H1 (cell line): Measurements from ENCODE around the gene PDIA3. TPM values are rescaled to one million over a fixed set of nuclear protein-coding genes. Genes with fewer than 3 reads are reported as not detected.

Source experiments
- BCL11A ChIP-seq, 2 experiments: IDR thresholded peaks; one replicate each; pipeline ENCODE4 v1.6.1; 2011; ENCODE audit warnings: low read depth in 2 of 2, low read length in 2 of 2, mild to moderate bottlenecking in 2 of 2
- CREB1 ChIP-seq: IDR thresholded peaks from 2 replicates; pipeline ENCODE4 v1.6.1; 2012; ENCODE audit warnings: inconsistent platforms
- CTBP2 ChIP-seq: IDR thresholded peaks from 2 replicates; pipeline ENCODE4 v1.7.0; 2011; ENCODE audit warnings: borderline replicate concordance, mild to moderate bottlenecking, moderate library complexity, mixed read lengths, low read length; ENCODE audit not compliant: insufficient read depth, insufficient read length
- EGR1 ChIP-seq: IDR thresholded peaks from 2 replicates; pipeline ENCODE4 v1.6.1; 2011; ENCODE audit warnings: low read depth, low read length, borderline replicate concordance
- SP2 ChIP-seq: IDR thresholded peaks from 2 replicates; pipeline ENCODE4 v1.6.1; 2012; ENCODE audit warnings: mild to moderate bottlenecking, low read length, inconsistent platforms
- YY1 ChIP-seq: IDR thresholded peaks from 2 replicates; pipeline ENCODE4 v1.6.1; 2011; ENCODE audit warnings: low read depth, mild to moderate bottlenecking, low read length
- polyA plus RNA-seq, 7 experiments: library from polyadenylated mRNA; depleted of rRNA in 3 of 7; stranded (reverse) in 5 of 7; unstranded in 2 of 7; fragments of >200 nt in 5 of 7; fragments of 200-250 nt in 2 of 7; gene quantifications; 1 replicate in 5 of 7; 2 replicates in 1 of 7; 4 replicates in 1 of 7; pipeline versions ENCODE4 v1.2.1 to v1.2.3, GENCODE V29; 2011 to 2013; ENCODE audit warnings: missing spikeins in 2 of 7, mixed read lengths in 2 of 7
- total RNA-seq: library from RNA; stranded (reverse); fragmentation: NEBNext Ultra II Directional; extraction: Animal tissue kit (Norgen Biotek cat#: 25700); gene quantifications from 2 replicates; pipeline ENCODE4 v1.2.1, GENCODE V29; 2021

Gene PDIA3
- total and polyA plus RNA-seq, 2 of the 8 experiments (the other 6 are each of a cell fraction or from before 2014, with no cell fraction given) = 90.4 to 655 TPM

GRCh38 chr15:43779016-43779415 is 32.8 kb downstream of the PDIA3 start (continued):
- TF ChIP-seq EGR1 (no peak), CTBP2 (no peak), CREB1 (no peak), YY1 (no peak), BCL11A (IDR thresholded peaks at IDR 0.05; ENCODE audit: low read depth in 2 of 2, low read length in 2 of 2) (no peak), SP2 (no peak)
